Measurements from ENCODE around the gene HS1BP3.

The HS1BP3 gene

DNA sequence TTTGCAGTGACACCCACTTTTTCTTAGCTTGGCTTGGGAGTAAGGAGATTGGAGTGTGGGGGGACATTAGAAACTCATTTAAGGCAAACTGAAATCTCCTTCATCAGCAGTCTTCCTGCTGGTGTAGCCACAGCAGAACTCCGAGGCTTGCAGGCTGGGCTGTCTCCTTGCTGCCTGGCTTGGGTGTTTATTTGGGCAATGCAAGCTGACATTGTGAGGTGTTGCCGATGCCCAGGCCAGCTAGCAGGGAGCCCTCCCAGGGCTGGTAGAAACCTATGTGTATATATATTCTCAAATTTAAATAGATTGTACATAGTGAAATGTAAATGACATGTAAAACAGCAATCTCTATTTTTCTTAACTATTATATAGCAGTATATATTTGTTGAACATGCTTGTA, 27.9 kb upstream of the HS1BP3 start:
- no peak overlapping the region for H2AFZ ChIP-seq (ENCODE audit: low read depth)
- no peak overlapping the region for H3K4me2 ChIP-seq
- TF ChIP-seq, protein P1, sequence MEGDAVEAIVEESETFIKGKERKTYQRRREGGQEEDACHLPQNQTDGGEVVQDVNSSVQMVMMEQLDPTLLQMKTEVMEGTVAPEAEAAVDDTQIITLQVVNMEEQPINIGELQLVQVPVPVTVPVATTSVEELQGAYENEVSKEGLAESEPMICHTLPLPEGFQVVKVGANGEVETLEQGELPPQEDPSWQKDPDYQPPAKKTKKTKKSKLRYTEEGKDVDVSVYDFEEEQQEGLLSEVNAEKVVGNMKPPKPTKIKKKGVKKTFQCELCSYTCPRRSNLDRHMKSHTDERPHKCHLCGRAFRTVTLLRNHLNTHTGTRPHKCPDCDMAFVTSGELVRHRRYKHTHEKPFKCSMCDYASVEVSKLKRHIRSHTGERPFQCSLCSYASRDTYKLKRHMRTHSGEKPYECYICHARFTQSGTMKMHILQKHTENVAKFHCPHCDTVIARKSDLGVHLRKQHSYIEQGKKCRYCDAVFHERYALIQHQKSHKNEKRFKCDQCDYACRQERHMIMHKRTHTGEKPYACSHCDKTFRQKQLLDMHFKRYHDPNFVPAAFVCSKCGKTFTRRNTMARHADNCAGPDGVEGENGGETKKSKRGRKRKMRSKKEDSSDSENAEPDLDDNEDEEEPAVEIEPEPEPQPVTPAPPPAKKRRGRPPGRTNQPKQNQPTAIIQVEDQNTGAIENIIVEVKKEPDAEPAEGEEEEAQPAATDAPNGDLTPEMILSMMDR (conservative IDR thresholded peaks at IDR 0.05; ENCODE audit: low read depth, low read length), result no peak
- no peaks in the 10 kb centered on the region for H3K36me3 ChIP-seq (ENCODE audit: insufficient read depth)
- H3K9ac ChIP-seq, result no peak overlapping the region
- H3K27ac ChIP-seq, result no peak overlapping the region
- H4K20me1 ChIP-seq (ENCODE audit: insufficient read depth), result no peaks in the 10 kb centered on the region
- H3K27me3 ChIP-seq (ENCODE audit: insufficient read depth, low read depth), result no peaks in the 10 kb centered on the region
- H3K79me2 ChIP-seq (ENCODE audit: insufficient read depth, low read depth), result no peaks in the 10 kb centered on the region
- no peak overlapping the region for H3K4me3 ChIP-seq (IDR thresholded peaks at IDR 0.05; ENCODE audit: insufficient read depth, low read depth, low read length)
- no peaks in the 10 kb centered on the region for H3K4me1 ChIP-seq (ENCODE audit: low read depth, poor library complexity, severe bottlenecking)

- no peak overlapping the region for H3K4me3 ChIP-seq (IDR thresholded peaks at IDR 0.05; ENCODE audit: insufficient read depth, low read depth, low read length)
These were observed 27.1 kb upstream of the HS1BP3 start for GRCh38 chr2:20678086-20678395.

GRCh38 chr2:20677301-20678085, 26.6 kb upstream of the HS1BP3 start:
- no peak overlapping the region for H2AFZ ChIP-seq (ENCODE audit: low read depth)
- H3K4me3 ChIP-seq (IDR thresholded peaks at IDR 0.05; ENCODE audit: insufficient read depth, low read depth, low read length), result no peak overlapping the region
- H4K20me1 ChIP-seq (ENCODE audit: insufficient read depth), result no peaks in the 10 kb centered on the region
- TF ChIP-seq, protein P1 (conservative IDR thresholded peaks at IDR 0.05; ENCODE audit: low read depth, low read length), result no peak
- H3K36me3 ChIP-seq (ENCODE audit: insufficient read depth), result no peaks in the 10 kb centered on the region
- H3K27ac ChIP-seq, result no peak overlapping the region
- H3K79me2 ChIP-seq (ENCODE audit: insufficient read depth, low read depth), result no peaks in the 10 kb centered on the region
- no peak overlapping the region for H3K4me2 ChIP-seq
- H3K27me3 ChIP-seq (ENCODE audit: insufficient read depth, low read depth), result no peaks in the 10 kb centered on the region
- no peaks in the 10 kb centered on the region for H3K4me1 ChIP-seq (ENCODE audit: low read depth, poor library complexity, severe bottlenecking)
- H3K9ac ChIP-seq, result no peak overlapping the region

More at GRCh38 chr2:20678086-20678395, 27.1 kb upstream of the HS1BP3 start:
- Histone ChIP-seq H3K9ac (no peak overlapping the region), H2AFZ (ENCODE audit: low read depth) (no peak overlapping the region), H3K4me2 (no peak overlapping the region), H3K27me3 (ENCODE audit: insufficient read depth, low read depth) (no peaks in the 10 kb centered on the region), H3K79me2 (ENCODE audit: insufficient read depth, low read depth) (no peaks in the 10 kb centered on the region), H4K20me1 (ENCODE audit: insufficient read depth) (no peaks in the 10 kb centered on the region), H3K27ac (no peak overlapping the region), H3K36me3 (ENCODE audit: insufficient read depth) (no peaks in the 10 kb centered on the region), H3K4me1 (ENCODE audit: low read depth, poor library complexity, severe bottlenecking) (no peaks in the 10 kb centered on the region)
- TF ChIP-seq, protein P1 (conservative IDR thresholded peaks at IDR 0.05; ENCODE audit: low read depth, low read length), result no peak

DNA sequence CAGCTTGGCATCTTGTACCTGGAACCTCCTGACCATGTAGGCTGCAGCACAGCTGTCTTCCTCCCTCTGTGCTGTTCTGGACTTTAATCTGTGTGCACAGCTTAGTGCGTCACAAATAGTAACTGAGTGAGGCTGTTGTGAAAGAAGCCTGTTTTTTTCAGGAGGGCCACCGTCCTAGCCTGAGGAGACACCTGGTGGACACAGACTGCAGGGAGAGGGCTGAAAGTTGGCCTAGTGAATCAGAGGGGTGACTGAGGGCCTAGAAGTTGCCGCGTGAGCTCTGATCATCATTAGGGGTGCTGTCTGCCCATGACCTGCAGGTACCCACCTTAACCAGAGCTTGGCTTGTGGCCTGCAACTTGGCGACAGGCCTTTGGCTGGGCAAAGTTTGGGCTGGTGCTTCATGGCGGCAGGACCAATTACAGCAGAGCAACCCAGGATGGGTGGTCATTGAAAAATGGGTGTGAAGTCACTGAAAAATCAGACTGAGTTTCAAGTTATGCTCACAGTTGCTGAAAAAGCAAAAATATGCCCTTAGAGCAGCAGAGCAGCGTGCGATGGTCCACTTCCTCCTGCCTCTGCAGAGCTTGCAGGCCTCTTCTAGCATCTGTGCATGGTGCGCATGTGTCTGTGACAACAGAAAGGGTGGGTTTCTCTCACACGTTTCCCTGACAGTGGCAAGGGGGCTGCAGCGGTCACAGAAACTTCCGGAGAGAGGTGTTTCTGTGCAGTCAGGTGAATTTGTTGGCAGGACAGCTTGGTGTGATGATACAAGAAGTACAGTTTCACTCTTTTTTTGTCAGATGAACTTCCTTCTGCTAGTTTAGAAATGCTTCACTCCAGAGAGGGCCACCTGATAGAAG, 25.7 kb upstream of the HS1BP3 start:
- no peak overlapping the region for H3K27ac ChIP-seq

More for the DNA sequence above, 25.7 kb upstream of the HS1BP3 start:
- TF ChIP-seq, protein P1 (conservative IDR thresholded peaks at IDR 0.05; ENCODE audit: low read depth, low read length), result no peak
- Histone ChIP-seq H3K4me2 (no peak overlapping the region), H3K36me3 (ENCODE audit: insufficient read depth) (no peaks in the 10 kb centered on the region), H3K9ac (no peak overlapping the region), H3K4me1 (ENCODE audit: low read depth, poor library complexity, severe bottlenecking) (no peaks in the 10 kb centered on the region), H3K4me3 (IDR thresholded peaks at IDR 0.05; ENCODE audit: insufficient read depth, low read depth, low read length) (no peak overlapping the region), H4K20me1 (ENCODE audit: insufficient read depth) (no peaks in the 10 kb centered on the region), H3K27me3 (ENCODE audit: insufficient read depth, low read depth) (no peaks in the 10 kb centered on the region), H2AFZ (ENCODE audit: low read depth) (no peak overlapping the region), H3K79me2 (ENCODE audit: insufficient read depth, low read depth) (no peaks in the 10 kb centered on the region)

Measured in KMS-11 (cell line).